Measurements from ENCODE around the gene RASSF6. TPM values are rescaled to one million over a fixed set of nuclear protein-coding genes. Genes with fewer than 3 reads are reported as not detected.

RASSF6 gene
- total and polyA plus RNA-seq, 2 of the 8 experiments (the other 6 are each of a cell fraction or from before 2014, with no cell fraction given): 0.03 to 0.28 TPM

DNA sequence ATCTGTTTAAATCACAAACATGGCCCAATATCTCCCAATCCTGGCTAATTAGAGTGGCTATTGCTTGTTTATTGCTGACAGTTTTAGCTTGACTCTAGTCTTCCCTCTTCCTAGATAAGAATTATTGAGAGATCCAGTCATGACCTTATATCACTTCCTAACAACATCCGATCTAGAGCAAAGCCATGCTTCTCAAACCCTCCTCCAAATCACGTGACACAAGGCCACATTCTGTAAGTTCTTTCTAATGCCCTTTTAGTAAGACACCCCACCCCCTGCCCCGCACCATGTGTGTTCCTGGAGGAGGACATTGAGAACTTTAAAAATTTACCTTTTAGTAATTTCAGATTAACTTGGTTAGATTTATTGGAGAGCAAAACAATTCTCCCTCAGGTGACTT, 40.6 kb upstream of the RASSF6 start:
- Histone ChIP-seq H3K4me3 (ENCODE audit: extremely low read depth in 1 of 4, insufficient read depth in 2 of 4, low read depth in 3 of 4, low read length in 4 of 4) (no peak overlapping the region), H3K4me1 (replicated peaks in 1 of 4; ENCODE audit: control insufficient read depth in 3 of 4, insufficient read depth in 4 of 4, low read length in 3 of 4) (peaks cover 0 to 5% (median 1%) of the 10 kb centered on the region in 4 experiments; a peak in 2 of 7 replicates), H3K23me2 (ENCODE audit: low read depth, low read length) (no peaks in the 10 kb centered on the region), H3K14ac (ENCODE audit: insufficient read length) (no peak overlapping the region), H3K27me3 (replicated peaks in 1 of 4; ENCODE audit: control insufficient read depth in 3 of 4, extremely low read depth in 1 of 4, insufficient read depth in 3 of 4, low read length in 3 of 4) (peaks cover 0 to 2% (median 0%) of the 10 kb centered on the region in 4 experiments; a peak in 1 of 7 replicates), H4K8ac (ENCODE audit: extremely low read depth, insufficient read depth, low read length) (no peak overlapping the region), H4K5ac (ENCODE audit: insufficient read length, low read depth, low read length) (no peak overlapping the region), H3K4me2 (ENCODE audit: insufficient read depth in 1 of 2, low read depth in 2 of 2, low read length in 2 of 2) (no peak overlapping the region), H3K9me3 (ENCODE audit: insufficient read depth in 2 of 2, low read depth in 1 of 2, low read length in 1 of 2) (no peaks in the 10 kb centered on the region), H2AK5ac (ENCODE audit: low read depth, low read length) (no peak overlapping the region), H3K23ac (ENCODE audit: insufficient read length) (no peak overlapping the region), H2BK12ac (ENCODE audit: low read depth, low read length) (no peak overlapping the region), H3K56ac (replicated peaks; ENCODE audit: insufficient read length, low read depth, low read length) (no peak overlapping the region), H4K20me1 (replicated peaks in 1 of 2; ENCODE audit: control insufficient read depth in 1 of 2, insufficient read depth in 2 of 2, low read length in 2 of 2) (no peaks in the 10 kb centered on the region), H2BK120ac (replicated peaks; ENCODE audit: low read depth, low read length) (no peak overlapping the region), H3K79me1 (ENCODE audit: low read depth, low read length) (no peaks in the 10 kb centered on the region), H4K91ac (replicated peaks; ENCODE audit: insufficient read length, low read length) (no peak overlapping the region), H2AFZ (ENCODE audit: low read length) (no peak overlapping the region), H2BK15ac (ENCODE audit: low read length) (no peak overlapping the region), H3K18ac (ENCODE audit: extremely low read depth, low read length) (no peak overlapping the region), H3K36me3 (ENCODE audit: control insufficient read depth in 2 of 4, insufficient read depth in 4 of 4, low read length in 3 of 4) (no peaks in the 10 kb centered on the region), H3K4ac (replicated peaks; ENCODE audit: insufficient read length, low read depth, low read length) (no peak overlapping the region), H2BK20ac (ENCODE audit: low read length) (no peak overlapping the region), H2BK5ac (ENCODE audit: low read depth, low read length) (no peak overlapping the region), H3K27ac (ENCODE audit: low read depth, low read length) (no peak overlapping the region), H3K79me2 (ENCODE audit: control insufficient read depth in 1 of 2, insufficient read depth in 2 of 2, low read length in 2 of 2) (no peaks in the 10 kb centered on the region), H3K9ac (replicated peaks in 1 of 4; ENCODE audit: extremely low read depth in 1 of 4, low read depth in 3 of 4, low read length in 3 of 4) (no peak overlapping the region)
- FAIRE-seq: no peak
- POLR2A ChIA-PET (ENCODE audit: partially characterized antibody): no interaction called here
- DNase-seq (ENCODE audit: low read depth in 1 of 2, low spot score in 2 of 2): no peak
- 76% methylated on average over 3 of the region's 3 CpGs; no CpG with 5 or more reads in 1 of the 2 experiments for WGBS, 2 experiments (ENCODE audit: extremely low coverage in 1 of 2, insufficient coverage in 1 of 2, insufficient read length in 1 of 2, insufficient replicate concordance in 2 of 2, low coverage in 1 of 2, low lambda C conversion rate in 2 of 2, missing lambda C conversion rate in 1 of 2)
- CTCF ChIA-PET (ENCODE audit: partially characterized antibody): interaction anchor here (0.7 to 4.7 kb wide), 10 partner anchors 8 to 478 kb away, joined by 3 to 26 read pairs (median 4); no protein-coding TSS in a partner anchor
- TF ChIP-seq HDAC6 (IDR thresholded peaks at IDR 0.05; ENCODE audit: low read depth, low read length) (no peak), RAD21 (IDR thresholded peaks at IDR 0.05 in 1 of 2, conservative IDR thresholded peaks at IDR 0.05 in 1 of 2; ENCODE audit: low read depth in 2 of 2, low read length in 2 of 2) (no peak), POLR2A (IDR thresholded peaks at IDR 0.05; ENCODE audit: control extremely low read depth in 1 of 2, low read depth in 2 of 2, low read length in 2 of 2) (no peak), EP300 (IDR thresholded peaks at IDR 0.05; ENCODE audit: borderline replicate concordance in 1 of 2, low read depth in 2 of 2, low read length in 2 of 2) (no peak), SAP30 (IDR thresholded peaks at IDR 0.05; ENCODE audit: insufficient read depth, insufficient replicate concordance, low read length) (no peak), PHF8 (conservative IDR thresholded peaks at IDR 0.05; ENCODE audit: low read depth, low read length) (no peak), GTF2F1 (IDR thresholded peaks at IDR 0.05; ENCODE audit: borderline replicate concordance, low read depth, low read length) (no peak)
- TF ChIP-seq, protein P1, sequence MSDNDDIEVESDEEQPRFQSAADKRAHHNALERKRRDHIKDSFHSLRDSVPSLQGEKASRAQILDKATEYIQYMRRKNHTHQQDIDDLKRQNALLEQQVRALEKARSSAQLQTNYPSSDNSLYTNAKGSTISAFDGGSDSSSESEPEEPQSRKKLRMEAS (IDR thresholded peaks at IDR 0.05): no peak

Data from H1 (cell line).